MCF 10A (cell line): ENCODE results near the gene ACOT7. TPM values are rescaled to one million over a fixed set of nuclear protein-coding genes. Genes with fewer than 3 reads are reported as not detected.
A peak's percentile ranks its signal among the peaks of the same experiment; 100 is the strongest.

Experiments
- BruUV-seq: library from RNA; stranded (reverse); fragments of 400-500 nt; replicated peaks from 2 replicates; lab custom pipeline; 2021; lab: Mats Ljungman, UMichigan
- CTCF ChIA-PET: fragments of 300-600 bp; sonication (Branson Sonifier 250); formaldehyde crosslinking; extraction: SDS; loops from one replicate; lab custom pipeline; 2021; ENCODE audit warnings: antibody characterized with exemption, inconsistent platforms; lab: Yijun Ruan, JAX
- POLR2A ChIA-PET: fragments of 300-600, 350-650 bp; sonication (Branson Sonifier 250); formaldehyde crosslinking; extraction: SDS; loops from one replicate; lab custom pipeline; 2020; ENCODE audit warnings: antibody characterized with exemption, inconsistent platforms; lab: Yijun Ruan, JAX
- DNase-seq: peaks from one replicate; pipeline ENCODE4 v3.0.0-alpha.2; 2018; ENCODE audit not compliant: unreplicated experiment
- H3K27ac Mint-ChIP-seq: one replicate; pipeline ENCODE4 v1.8.0; 2022; ENCODE audit warnings: mild to moderate bottlenecking, low read depth, mixed read lengths; ENCODE audit not compliant: unreplicated experiment
- H3K27me3 Mint-ChIP-seq: one replicate; pipeline ENCODE4 v1.8.0; 2022; ENCODE audit warnings: mixed read lengths; ENCODE audit not compliant: insufficient read depth, unreplicated experiment
- H3K36me3 Mint-ChIP-seq: one replicate; pipeline ENCODE4 v1.8.0; 2022; ENCODE audit warnings: mild to moderate bottlenecking, moderate library complexity, mixed read lengths; ENCODE audit not compliant: insufficient read depth, unreplicated experiment
- H3K4me1 Mint-ChIP-seq: one replicate; pipeline ENCODE4 v1.8.0; 2022; ENCODE audit warnings: mixed read lengths; ENCODE audit not compliant: insufficient read depth, unreplicated experiment
- H3K4me3 Mint-ChIP-seq: one replicate; pipeline ENCODE4 v1.8.0; 2022; ENCODE audit warnings: mild to moderate bottlenecking, moderate library complexity, mixed read lengths; ENCODE audit not compliant: unreplicated experiment
- H3K9me3 Mint-ChIP-seq: one replicate; pipeline ENCODE4 v1.8.0; 2022; ENCODE audit warnings: mixed read lengths; ENCODE audit not compliant: unreplicated experiment
- CTCF ChIP-seq: fragments of 200-600 bp; IDR thresholded peaks from one replicate; pipeline ENCODE4 v1.8.0; 2022; ENCODE audit warnings: antibody characterized with exemption, mild to moderate bottlenecking; ENCODE audit not compliant: unreplicated experiment
- intact Hi-C: fragments of 100-400 bp; cut with micrococcal nuclease; formaldehyde crosslinking; loops from 2 replicates; pipeline ENCODE4 v1.14.1; 2022
- total RNA-seq: library from RNA; stranded (reverse); gene quantifications from 2 replicates; pipeline ENCODE4 v1.2.3, GENCODE V29; 2022

ACOT7 gene
- total RNA-seq, 1 experiment from 2014 or later: 117 TPM

- Mint-ChIP-seq H3K4me1 (peaks cover 8% of the 10 kb centered on the region), H3K36me3 (peaks cover 11% of the 10 kb centered on the region), H3K27ac (no peak overlapping the region), H3K9me3 (no peaks in the 10 kb centered on the region), H3K4me3 (no peak overlapping the region), H3K27me3 (no peaks in the 10 kb centered on the region)
- no peak for TF ChIP-seq CTCF
- ChIA-PET POLR2A (no interaction called here), CTCF (no interaction called here)
- intact Hi-C loops: no loop called here
- no TSS peak for BruUV-seq
- DNase-seq: no peak
These were observed 124.3 kb downstream of the ACOT7 start for GRCh38 chr1:6269296-6269695.

GRCh38 chr1:6268415-6268814 is 125.2 kb downstream of the ACOT7 start:
- POLR2A ChIA-PET: no interaction called here
- Mint-ChIP-seq H3K4me3 (no peak overlapping the region), H3K9me3 (no peaks in the 10 kb centered on the region), H3K4me1 (peaks cover 8% of the 10 kb centered on the region), H3K27ac (no peak overlapping the region), H3K36me3 (peaks cover 14% of the 10 kb centered on the region), H3K27me3 (no peaks in the 10 kb centered on the region)
- intact Hi-C loops: no loop called here
- CTCF ChIA-PET: no interaction called here
- DNase-seq: no peak
- no TSS peak for BruUV-seq
- no peak for TF ChIP-seq CTCF

GRCh38 chr1:6267686-6268322 is 125.8 kb downstream of the ACOT7 start:
- H3K4me3 Mint-ChIP-seq: no peak overlapping the region
- DNase-seq: peak; percentile 62
- peaks cover 8% of the 10 kb centered on the region for H3K4me1 Mint-ChIP-seq
- ChIA-PET CTCF (interaction anchor here (0.6 kb wide), 1 partner anchor 68 kb away, joined by 3 read pairs; no protein-coding TSS in a partner anchor), POLR2A (no interaction called here)
- H3K9me3 Mint-ChIP-seq: no peaks in the 10 kb centered on the region
- intact Hi-C loops: no loop called here
- TF ChIP-seq CTCF: no peak
- no TSS peak for BruUV-seq
- peaks cover 13% of the 10 kb centered on the region for H3K36me3 Mint-ChIP-seq
- peak overlapping the region; percentile 14 for H3K27ac Mint-ChIP-seq
- H3K27me3 Mint-ChIP-seq: no peaks in the 10 kb centered on the region

- H3K9me3 Mint-ChIP-seq: no peaks in the 10 kb centered on the region
- no peak for DNase-seq
- ChIA-PET CTCF (interaction anchor here (0.8 to 1.2 kb wide), 3 partner anchors 20 to 77 kb away, joined by 3 to 5 read pairs (median 4); no protein-coding TSS in a partner anchor), POLR2A (no interaction called here)
- peaks cover 13% of the 10 kb centered on the region for H3K36me3 Mint-ChIP-seq
- intact Hi-C loops: no loop called here
- no peaks in the 10 kb centered on the region for H3K27me3 Mint-ChIP-seq
- no peak overlapping the region for H3K27ac Mint-ChIP-seq
- TF ChIP-seq CTCF: no peak
- H3K4me3 Mint-ChIP-seq: no peak overlapping the region
- no TSS peak for BruUV-seq
- peaks cover 8% of the 10 kb centered on the region for H3K4me1 Mint-ChIP-seq
These were observed 126.9 kb downstream of the ACOT7 start for GRCh38 chr1:6266641-6267040.
